Progenitor cell of endocrine pancreas (in vitro differentiated cells): Measurements from ENCODE around the gene KIF3C. TPM values are rescaled to one million over a fixed set of nuclear protein-coding genes. Genes with fewer than 3 reads are reported as not detected.
"Not testable (repeated sequence)": the region's sequence is repeated elsewhere in the genome, so short reads cannot be mapped to it uniquely, and the experiment has no call there.

Experiments
- DNase-seq: peaks from one replicate; pipeline ENCODE4 v3.0.0; 2021; ENCODE audit warnings: low spot score; ENCODE audit not compliant: unreplicated experiment
- H3K27ac Mint-ChIP-seq: 2 replicates; pipeline ENCODE4 v1.8.0; 2021; ENCODE audit warnings: mild to moderate bottlenecking, moderate library complexity, mixed read lengths
- H3K27me3 Mint-ChIP-seq: 2 replicates; pipeline ENCODE4 v1.8.0; 2021; ENCODE audit warnings: mixed read lengths
- H3K36me3 Mint-ChIP-seq: 2 replicates; pipeline ENCODE4 v1.8.0; 2022; ENCODE audit warnings: mixed read lengths; ENCODE audit not compliant: insufficient read depth
- H3K4me1 Mint-ChIP-seq: 2 replicates; pipeline ENCODE4 v1.8.0; 2021; ENCODE audit warnings: low read depth, mixed read lengths
- H3K4me3 Mint-ChIP-seq: 2 replicates; pipeline ENCODE4 v1.8.0; 2021; ENCODE audit warnings: low read depth, mild to moderate bottlenecking, moderate library complexity, mixed read lengths
- H3K9me3 Mint-ChIP-seq: 2 replicates; pipeline ENCODE4 v1.8.0; 2021; ENCODE audit warnings: low read depth, mixed read lengths
- total RNA-seq: library from RNA; stranded (reverse); gene quantifications from 2 replicates; pipeline ENCODE4 v1.2.1, GENCODE V29; 2021
- TF ChIP-seq, protein P1 (sequence below): fragments of 200-600 bp; sonication (generic); IDR thresholded peaks from one replicate; pipeline ENCODE4 v1.5.0; 2021; ENCODE audit warnings: antibody characterized with exemption, mild to moderate bottlenecking; ENCODE audit not compliant: unreplicated experiment

The KIF3C gene
- total RNA-seq, 1 donor from 2014 or later, result 42.3 TPM

DNA sequence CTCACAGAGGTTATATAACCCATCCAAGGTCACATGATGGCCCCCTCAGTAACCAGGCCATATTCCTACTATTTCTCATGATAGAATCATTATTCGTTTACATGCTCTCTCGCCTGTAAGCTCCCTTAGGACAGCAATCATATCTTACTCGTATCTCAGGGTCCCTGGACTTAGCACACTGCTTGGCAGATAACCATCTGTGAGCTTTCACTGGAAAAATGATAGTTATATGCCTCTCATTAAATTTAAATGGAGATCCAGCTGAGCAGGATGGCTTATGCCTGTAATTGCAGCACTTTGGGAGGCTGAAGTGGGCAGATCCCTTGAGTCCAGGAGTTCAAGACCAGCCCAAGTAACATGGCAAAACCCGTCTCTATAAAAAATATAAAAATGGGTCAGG is 21.9 kb downstream of the KIF3C start:
- TF ChIP-seq, protein P1, sequence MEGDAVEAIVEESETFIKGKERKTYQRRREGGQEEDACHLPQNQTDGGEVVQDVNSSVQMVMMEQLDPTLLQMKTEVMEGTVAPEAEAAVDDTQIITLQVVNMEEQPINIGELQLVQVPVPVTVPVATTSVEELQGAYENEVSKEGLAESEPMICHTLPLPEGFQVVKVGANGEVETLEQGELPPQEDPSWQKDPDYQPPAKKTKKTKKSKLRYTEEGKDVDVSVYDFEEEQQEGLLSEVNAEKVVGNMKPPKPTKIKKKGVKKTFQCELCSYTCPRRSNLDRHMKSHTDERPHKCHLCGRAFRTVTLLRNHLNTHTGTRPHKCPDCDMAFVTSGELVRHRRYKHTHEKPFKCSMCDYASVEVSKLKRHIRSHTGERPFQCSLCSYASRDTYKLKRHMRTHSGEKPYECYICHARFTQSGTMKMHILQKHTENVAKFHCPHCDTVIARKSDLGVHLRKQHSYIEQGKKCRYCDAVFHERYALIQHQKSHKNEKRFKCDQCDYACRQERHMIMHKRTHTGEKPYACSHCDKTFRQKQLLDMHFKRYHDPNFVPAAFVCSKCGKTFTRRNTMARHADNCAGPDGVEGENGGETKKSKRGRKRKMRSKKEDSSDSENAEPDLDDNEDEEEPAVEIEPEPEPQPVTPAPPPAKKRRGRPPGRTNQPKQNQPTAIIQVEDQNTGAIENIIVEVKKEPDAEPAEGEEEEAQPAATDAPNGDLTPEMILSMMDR, result no peak
- H3K27ac Mint-ChIP-seq, result no peak overlapping the region
- H3K4me3 Mint-ChIP-seq, result no peak overlapping the region
- H3K9me3 Mint-ChIP-seq, result no peaks in the 10 kb centered on the region
- H3K27me3 Mint-ChIP-seq, result no peaks in the 10 kb centered on the region
- DNase-seq, result no peak
- peaks cover 2% of the 10 kb centered on the region for H3K36me3 Mint-ChIP-seq
- no peaks in the 10 kb centered on the region for H3K4me1 Mint-ChIP-seq

DNA sequence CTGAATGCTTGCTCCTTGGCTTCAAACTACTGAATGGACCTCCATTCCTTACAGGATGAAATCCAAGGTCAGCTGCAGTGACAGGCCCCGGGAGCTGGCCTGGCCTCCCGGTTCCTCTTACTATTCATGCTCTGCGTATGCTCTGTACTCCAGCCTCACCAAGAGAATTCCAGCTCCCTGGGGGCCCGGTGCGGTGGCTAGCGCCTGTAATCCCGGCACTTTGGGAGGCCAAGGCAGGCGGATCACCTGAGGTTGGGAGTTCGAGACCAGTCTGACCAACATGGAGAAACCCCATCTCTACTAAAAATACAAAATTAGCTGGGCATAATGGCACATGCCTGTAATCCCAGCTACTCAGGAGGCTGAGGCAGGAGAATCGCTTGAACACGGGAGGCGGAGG is 23.7 kb downstream of the KIF3C start:
- H3K27ac Mint-ChIP-seq, DNase-seq, H3K4me1 Mint-ChIP-seq, H3K4me3 Mint-ChIP-seq, H3K36me3 Mint-ChIP-seq, H3K9me3 Mint-ChIP-seq, H3K27me3 Mint-ChIP-seq: not testable (repeated sequence)

DNA sequence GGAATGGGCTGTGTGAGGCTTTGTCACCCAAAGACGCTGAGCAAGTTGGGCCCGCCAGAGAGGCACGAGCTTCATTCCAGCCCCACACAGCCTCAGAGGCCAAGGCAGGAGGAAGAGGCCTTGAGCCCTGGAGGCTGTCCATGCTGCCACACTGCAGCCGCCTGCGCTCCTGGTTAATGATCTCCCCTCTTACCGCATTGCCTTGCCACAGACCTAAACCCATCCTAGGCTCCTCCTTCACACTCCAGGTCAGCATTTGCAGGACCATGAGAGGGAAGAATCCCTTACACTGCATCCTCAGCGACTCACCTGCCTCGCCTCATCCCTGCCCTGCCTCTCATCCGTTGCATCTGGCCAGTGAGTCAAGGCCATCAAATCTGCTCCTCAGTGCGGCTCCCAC is 24.6 kb downstream of the KIF3C start:
- H3K4me3 Mint-ChIP-seq, result no peak overlapping the region
- H3K9me3 Mint-ChIP-seq, result no peaks in the 10 kb centered on the region
- TF ChIP-seq, protein P1, result no peak
- no peak for DNase-seq
- peaks cover 4% of the 10 kb centered on the region for H3K36me3 Mint-ChIP-seq
- H3K4me1 Mint-ChIP-seq, result no peaks in the 10 kb centered on the region
- no peak overlapping the region for H3K27ac Mint-ChIP-seq
- H3K27me3 Mint-ChIP-seq, result no peaks in the 10 kb centered on the region

DNA sequence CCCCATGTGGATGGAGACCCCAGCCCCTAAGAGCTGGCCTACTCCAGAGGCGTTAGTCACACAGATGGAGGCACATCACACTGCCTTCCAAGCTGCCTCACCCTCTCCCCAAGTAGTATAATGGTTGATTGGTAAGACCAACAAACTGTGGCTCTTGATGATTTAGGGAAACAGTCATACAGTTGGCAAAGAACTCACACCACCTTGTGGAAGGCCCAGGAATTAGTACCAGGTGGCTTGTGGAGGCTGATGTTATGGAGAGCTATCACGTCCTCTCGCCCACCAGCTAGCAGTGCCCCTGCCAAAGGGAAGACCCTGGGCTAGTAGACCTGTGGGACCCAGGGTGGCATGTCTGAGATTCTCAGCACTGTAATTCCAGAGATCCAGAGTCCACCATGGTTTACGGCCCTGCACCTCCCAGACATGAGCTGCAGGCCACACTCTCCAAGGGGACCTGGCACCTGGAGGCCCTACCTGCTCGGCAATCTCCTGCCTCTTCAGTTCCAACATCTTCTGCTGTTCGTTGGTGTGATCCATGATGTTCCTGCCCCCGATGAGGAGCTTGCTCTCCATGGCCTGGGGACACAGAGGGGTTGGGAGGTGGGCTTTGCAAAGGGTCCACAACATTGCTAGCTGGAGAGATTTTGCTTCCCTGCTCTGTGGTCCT is 26.3 kb downstream of the KIF3C start:
- Mint-ChIP-seq H3K27me3 (no peaks in the 10 kb centered on the region), H3K9me3 (no peaks in the 10 kb centered on the region), H3K36me3 (peaks cover 4% of the 10 kb centered on the region), H3K27ac (no peak overlapping the region), H3K4me1 (peaks cover 1% of the 10 kb centered on the region), H3K4me3 (no peak overlapping the region)
- DNase-seq, result no peak
- TF ChIP-seq, protein P1, result no peak

DNA sequence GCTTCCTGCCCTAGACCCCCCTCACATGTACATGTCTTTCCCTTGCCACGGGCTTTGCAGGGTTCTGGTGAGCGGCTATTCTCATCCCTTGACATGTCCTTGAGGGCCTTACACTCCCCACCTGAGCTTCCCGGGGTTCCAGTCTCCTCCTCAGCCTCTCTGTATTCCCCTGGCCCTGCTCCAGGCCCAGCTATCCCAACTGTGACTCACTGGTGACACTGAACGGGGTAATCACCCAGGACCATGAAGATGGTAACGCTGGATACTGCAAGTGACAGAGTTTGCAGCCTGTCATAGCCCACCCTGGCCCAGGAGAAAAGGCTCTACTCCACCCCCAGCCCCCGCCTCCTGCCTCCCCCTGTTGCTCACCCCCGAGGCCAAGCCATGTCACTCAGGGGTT is 27.3 kb downstream of the KIF3C start:
- TF ChIP-seq, protein P1, result no peak
- no peaks in the 10 kb centered on the region for H3K27me3 Mint-ChIP-seq
- H3K4me3 Mint-ChIP-seq, result no peak overlapping the region
- no peaks in the 10 kb centered on the region for H3K9me3 Mint-ChIP-seq
- peaks cover 4% of the 10 kb centered on the region for H3K36me3 Mint-ChIP-seq
- no peak for DNase-seq
- no peak overlapping the region for H3K27ac Mint-ChIP-seq
- peaks cover 1% of the 10 kb centered on the region for H3K4me1 Mint-ChIP-seq

DNA sequence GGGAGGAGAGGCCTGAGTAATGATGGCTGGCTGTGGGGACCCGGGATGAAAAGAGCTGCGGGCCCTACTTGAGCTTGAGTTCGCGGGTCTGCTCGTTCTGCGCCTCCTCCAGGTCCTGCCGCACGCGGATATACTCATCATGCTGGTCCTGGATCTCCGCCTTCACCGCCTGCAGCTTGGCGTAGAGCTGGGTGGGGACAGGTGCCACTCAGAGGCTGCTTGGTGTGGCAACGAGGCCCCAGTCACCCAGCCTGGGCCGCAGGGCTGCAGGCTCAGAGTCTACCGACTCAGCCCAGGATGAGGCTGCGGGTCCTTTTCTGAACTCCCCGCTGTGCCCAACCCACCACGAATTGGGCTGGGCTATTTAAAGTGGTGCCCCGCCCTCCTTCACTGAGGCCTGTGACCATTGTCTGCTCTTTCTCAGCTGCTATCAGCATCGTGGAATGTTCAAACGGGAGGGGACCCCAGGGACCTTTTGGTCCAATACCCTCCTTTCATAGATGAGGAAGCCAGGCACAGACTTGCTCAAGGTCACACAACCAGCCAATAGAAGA is 28.0 kb downstream of the KIF3C start:
- peak overlapping the region; percentile 56 for H3K27ac Mint-ChIP-seq
- TF ChIP-seq, protein P1, result no peak
- H3K9me3 Mint-ChIP-seq, result no peaks in the 10 kb centered on the region
- H3K36me3 Mint-ChIP-seq, result peaks cover 4% of the 10 kb centered on the region
- no peak overlapping the region for H3K4me3 Mint-ChIP-seq
- H3K4me1 Mint-ChIP-seq, result peaks cover 1% of the 10 kb centered on the region
- no peaks in the 10 kb centered on the region for H3K27me3 Mint-ChIP-seq
- DNase-seq, result no peak
